Hepatocyte (in vitro differentiated cells): ENCODE measurements around the gene SNX1. TPM values are rescaled to one million over a fixed set of nuclear protein-coding genes. Genes with fewer than 3 reads are reported as not detected.
"Not testable (repeated sequence)": the region's sequence is repeated elsewhere in the genome, so short reads cannot be mapped to it uniquely, and the experiment has no call there.

Experiments
- DNase-seq: peaks from one replicate; pipeline ENCODE4 v3.0.0-alpha.2; 2016; ENCODE audit warnings: low spot score
- H2AFZ ChIP-seq: fragments of 200-600 bp; sonication (generic); 2 replicates; pipeline ENCODE4 v1.6.0; 2016; ENCODE audit warnings: antibody characterized with exemption, mild to moderate bottlenecking
- H3K27ac ChIP-seq: fragments of 200-600 bp; sonication (generic); 2 replicates; pipeline ENCODE4 v1.5.1; 2016; ENCODE audit warnings: mild to moderate bottlenecking
- H3K27me3 ChIP-seq: fragments of 200-600 bp; sonication (generic); 2 replicates; pipeline ENCODE4 v1.6.1; 2016
- H3K36me3 ChIP-seq: fragments of 200-600 bp; sonication (generic); replicated peaks from 2 replicates; pipeline ENCODE4 v1.5.1; 2016; ENCODE audit warnings: low read depth; ENCODE audit not compliant: insufficient read depth
- H3K4me1 ChIP-seq: fragments of 200-600 bp; sonication (generic); 2 replicates; pipeline ENCODE4 v1.5.1; 2016; ENCODE audit warnings: mild to moderate bottlenecking, moderate library complexity; ENCODE audit not compliant: insufficient read depth
- H3K4me2 ChIP-seq: fragments of 200-600 bp; sonication (generic); 2 replicates; pipeline ENCODE4 v1.6.0; 2016
- H3K4me3 ChIP-seq: fragments of 200-600 bp; sonication (generic); 2 replicates; pipeline ENCODE4 v1.5.1; 2016; ENCODE audit warnings: mild to moderate bottlenecking
- H3K79me2 ChIP-seq: fragments of 200-600 bp; sonication (generic); 2 replicates; pipeline ENCODE4 v1.6.0; 2017; ENCODE audit warnings: mild to moderate bottlenecking
- H3K9me2 ChIP-seq: fragments of 200-600 bp; sonication (generic); replicated peaks from 2 replicates; pipeline ENCODE4 v1.6.0; 2017; ENCODE audit warnings: mild to moderate bottlenecking; ENCODE audit not compliant: insufficient read depth
- H3K9me3 ChIP-seq: fragments of 200-600 bp; sonication (generic); 2 replicates; pipeline ENCODE4 v1.5.1; 2016; ENCODE audit warnings: low read depth, mild to moderate bottlenecking
- H4K20me1 ChIP-seq: fragments of 200-600 bp; sonication (generic); 2 replicates; pipeline ENCODE4 v1.6.0; 2016; ENCODE audit warnings: mild to moderate bottlenecking; ENCODE audit not compliant: insufficient read depth, poor library complexity, severe bottlenecking
- EZH2 ChIP-seq: fragments of 200-600 bp; sonication (generic); IDR thresholded peaks from 2 replicates; pipeline ENCODE4 v1.6.1; 2016; ENCODE audit warnings: antibody characterized with exemption, mild to moderate bottlenecking, borderline replicate concordance
- EZH2phosphoT487 ChIP-seq: fragments of 200-600 bp; sonication (generic); IDR thresholded peaks from one replicate; pipeline ENCODE4 v1.6.1; 2018; ENCODE audit warnings: antibody characterized with exemption, mild to moderate bottlenecking, low read depth, moderate library complexity; ENCODE audit not compliant: unreplicated experiment, severe bottlenecking
- WGBS: methylation state at CpG from one replicate; pipeline ENCODE4 v1.1.6; 2016; ENCODE audit warnings: low lambda C conversion rate; ENCODE audit errors: missing lambda C conversion rate; 5-methylcytosine and 5-hydroxymethylcytosine counted together
- polyA plus RNA-seq: library from polyadenylated mRNA; unstranded; fragments of >200 nt; fragmentation: Nextera tagmentation; extraction: Ambion mirVana; gene quantifications from 2 replicates; pipeline ENCODE4 v1.2.1, GENCODE V29; 2016
- total RNA-seq: library from RNA; depleted of rRNA; stranded (reverse); fragments of >200 nt; gene quantifications from 2 replicates; pipeline ENCODE4 v1.2.3, GENCODE V29; 2014
- TF ChIP-seq, protein P1 (sequence below): fragments of 200-600 bp; sonication (generic); IDR thresholded peaks from 2 replicates; pipeline ENCODE4 v1.5.1; 2016; ENCODE audit warnings: antibody characterized with exemption, mild to moderate bottlenecking; ENCODE audit not compliant: poor library complexity

Gene SNX1
- total and polyA plus RNA-seq, 2 experiments from 2014 or later, result 64.9 to 103 TPM

DNA sequence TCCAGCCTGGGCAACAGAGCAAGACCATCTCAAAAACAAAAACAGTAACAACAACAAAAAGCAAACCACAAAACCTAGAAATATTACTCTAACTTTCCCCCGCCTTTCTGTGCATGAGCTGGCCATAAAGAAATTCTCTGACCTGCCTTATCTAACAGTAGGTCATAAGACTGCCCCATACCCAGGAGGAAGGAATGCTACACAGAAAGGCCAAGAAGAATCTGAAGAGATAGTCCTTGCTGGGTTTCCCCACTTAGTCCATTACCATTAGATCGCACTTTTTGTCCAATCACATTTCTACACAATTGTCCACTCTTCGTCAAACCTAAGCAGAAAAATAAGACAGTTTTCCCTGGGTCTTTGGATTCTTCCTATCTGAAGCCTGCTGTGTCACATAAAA, 25.7 kb upstream of the SNX1 start:
- Histone ChIP-seq H3K4me3 (no peak overlapping the region), H3K27ac (peak overlapping the region; percentile 92), H2AFZ (no peak overlapping the region), H3K27me3 (no peaks in the 10 kb centered on the region), H3K4me1 (peaks cover 11% of the 10 kb centered on the region), H3K79me2 (no peaks in the 10 kb centered on the region), H3K9me3 (no peaks in the 10 kb centered on the region), H3K36me3 (no peaks in the 10 kb centered on the region), H4K20me1 (no peaks in the 10 kb centered on the region), H3K9me2 (no peaks in the 10 kb centered on the region), H3K4me2 (no peak overlapping the region)
- 95% methylated on average over 3 of the region's 3 CpGs for WGBS
- TF ChIP-seq, protein P1, sequence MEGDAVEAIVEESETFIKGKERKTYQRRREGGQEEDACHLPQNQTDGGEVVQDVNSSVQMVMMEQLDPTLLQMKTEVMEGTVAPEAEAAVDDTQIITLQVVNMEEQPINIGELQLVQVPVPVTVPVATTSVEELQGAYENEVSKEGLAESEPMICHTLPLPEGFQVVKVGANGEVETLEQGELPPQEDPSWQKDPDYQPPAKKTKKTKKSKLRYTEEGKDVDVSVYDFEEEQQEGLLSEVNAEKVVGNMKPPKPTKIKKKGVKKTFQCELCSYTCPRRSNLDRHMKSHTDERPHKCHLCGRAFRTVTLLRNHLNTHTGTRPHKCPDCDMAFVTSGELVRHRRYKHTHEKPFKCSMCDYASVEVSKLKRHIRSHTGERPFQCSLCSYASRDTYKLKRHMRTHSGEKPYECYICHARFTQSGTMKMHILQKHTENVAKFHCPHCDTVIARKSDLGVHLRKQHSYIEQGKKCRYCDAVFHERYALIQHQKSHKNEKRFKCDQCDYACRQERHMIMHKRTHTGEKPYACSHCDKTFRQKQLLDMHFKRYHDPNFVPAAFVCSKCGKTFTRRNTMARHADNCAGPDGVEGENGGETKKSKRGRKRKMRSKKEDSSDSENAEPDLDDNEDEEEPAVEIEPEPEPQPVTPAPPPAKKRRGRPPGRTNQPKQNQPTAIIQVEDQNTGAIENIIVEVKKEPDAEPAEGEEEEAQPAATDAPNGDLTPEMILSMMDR, result no peak
- no peak for TF ChIP-seq EZH2phosphoT487
- no peak for TF ChIP-seq EZH2
- peak; percentile 32 for DNase-seq

DNA sequence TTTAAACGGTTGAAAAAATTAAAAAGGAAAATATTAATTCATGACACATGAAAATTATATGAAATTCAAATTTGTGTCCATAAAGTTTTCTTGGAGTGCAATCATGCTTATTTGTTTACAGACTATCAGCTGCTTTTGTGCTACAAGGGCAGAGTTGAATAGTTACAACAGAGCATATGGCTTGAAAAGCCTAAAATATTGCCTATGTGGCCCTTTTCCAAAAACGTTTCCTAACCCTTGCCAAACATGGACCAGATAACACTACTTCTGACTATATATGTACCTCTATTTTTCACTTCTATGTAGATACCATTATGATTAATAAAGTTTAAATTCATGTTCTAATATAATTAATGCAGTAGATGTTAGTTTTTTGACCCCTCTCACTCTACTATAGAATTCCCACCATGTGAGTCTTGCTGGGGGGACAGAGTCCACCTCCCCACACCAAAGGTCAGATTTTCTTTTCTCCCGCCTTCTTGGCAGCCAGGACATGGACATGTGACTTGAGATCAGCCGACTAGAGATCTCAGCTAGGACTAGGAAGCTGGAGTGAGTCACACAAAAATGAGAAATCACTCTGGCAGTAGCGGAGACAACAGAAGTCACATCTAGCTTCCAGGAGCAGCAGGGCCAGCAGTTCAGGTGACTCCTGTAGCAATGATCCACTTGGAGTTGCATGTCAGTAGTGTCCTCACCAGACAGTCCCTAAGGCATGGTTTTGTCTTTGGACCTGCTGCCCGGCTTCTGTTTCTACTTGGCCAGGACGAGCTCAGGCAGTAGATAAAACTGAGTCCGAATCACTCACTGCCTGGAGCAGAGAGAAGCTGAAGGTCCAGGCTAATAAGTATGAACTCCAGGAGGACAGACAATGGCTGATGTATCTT, 24.6 kb upstream of the SNX1 start:
- Histone ChIP-seq H3K4me1 (peaks cover 11% of the 10 kb centered on the region), H2AFZ (no peak overlapping the region)
- WGBS, result 68% methylated on average over 8 of the region's 8 CpGs

DNA sequence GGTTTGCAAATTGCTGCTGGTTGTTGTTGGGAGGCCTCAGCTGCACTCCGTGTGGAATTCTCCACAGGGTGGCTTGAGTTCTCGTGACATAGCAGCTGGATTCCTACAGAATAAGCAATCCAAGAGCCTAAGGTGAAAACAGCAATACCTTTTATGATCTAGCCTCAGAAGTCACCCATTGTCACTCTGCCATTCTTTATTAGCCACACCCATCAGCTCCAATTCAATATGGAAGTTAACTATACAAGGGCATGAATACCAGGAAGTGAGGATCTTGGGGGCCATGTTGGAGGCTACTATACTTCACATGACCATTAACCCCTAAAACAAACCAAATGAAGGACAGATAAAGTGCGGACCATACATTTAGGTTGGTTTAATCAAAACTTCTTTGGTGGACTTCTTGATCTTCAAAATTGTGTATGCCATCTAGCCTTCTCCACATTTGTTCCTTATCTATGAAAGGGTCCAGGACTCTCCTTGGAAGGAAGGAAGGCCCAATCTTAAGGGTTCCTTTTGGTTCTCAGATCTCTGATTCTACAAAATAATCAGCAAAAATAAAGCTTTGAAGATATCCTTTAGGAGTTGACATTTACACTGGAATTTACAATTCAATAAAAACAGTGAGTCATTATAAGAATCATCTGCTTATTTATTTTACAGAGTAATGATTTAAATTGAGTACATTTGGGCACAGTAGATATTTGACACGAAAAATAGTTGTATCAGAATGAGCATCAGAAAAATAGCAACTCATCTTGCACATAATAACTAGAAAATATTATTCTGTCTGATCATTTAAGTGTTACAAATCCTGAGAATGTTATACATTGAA, 23.6 kb upstream of the SNX1 start:
- Histone ChIP-seq H3K4me3 (no peak overlapping the region), H3K27me3 (no peaks in the 10 kb centered on the region), H3K79me2 (peaks cover 3% of the 10 kb centered on the region), H3K9me3 (no peaks in the 10 kb centered on the region), H2AFZ (no peak overlapping the region), H3K9me2 (no peaks in the 10 kb centered on the region), H3K36me3 (no peaks in the 10 kb centered on the region), H4K20me1 (no peaks in the 10 kb centered on the region), H3K27ac (peak overlapping the region; percentile 92), H3K4me1 (peaks cover 11% of the 10 kb centered on the region), H3K4me2 (peak overlapping the region; percentile 23)
- WGBS, result 85% methylated on average over 4 of the region's 4 CpGs
- DNase-seq, result no peak
- TF ChIP-seq EZH2, result no peak

More for the DNA sequence above, 24.6 kb upstream of the SNX1 start:
- Histone ChIP-seq H3K79me2 (peaks cover 1% of the 10 kb centered on the region), H3K27ac (peak overlapping the region; percentile 92), H4K20me1 (no peaks in the 10 kb centered on the region), H3K4me2 (no peak overlapping the region), H3K36me3 (no peaks in the 10 kb centered on the region), H3K27me3 (no peaks in the 10 kb centered on the region), H3K4me3 (no peak overlapping the region), H3K9me3 (no peaks in the 10 kb centered on the region), H3K9me2 (no peaks in the 10 kb centered on the region)
- TF ChIP-seq, protein P1, result no peak
- TF ChIP-seq EZH2 (no peak), EZH2phosphoT487 (no peak)
- peak; percentile 83 for DNase-seq

DNA sequence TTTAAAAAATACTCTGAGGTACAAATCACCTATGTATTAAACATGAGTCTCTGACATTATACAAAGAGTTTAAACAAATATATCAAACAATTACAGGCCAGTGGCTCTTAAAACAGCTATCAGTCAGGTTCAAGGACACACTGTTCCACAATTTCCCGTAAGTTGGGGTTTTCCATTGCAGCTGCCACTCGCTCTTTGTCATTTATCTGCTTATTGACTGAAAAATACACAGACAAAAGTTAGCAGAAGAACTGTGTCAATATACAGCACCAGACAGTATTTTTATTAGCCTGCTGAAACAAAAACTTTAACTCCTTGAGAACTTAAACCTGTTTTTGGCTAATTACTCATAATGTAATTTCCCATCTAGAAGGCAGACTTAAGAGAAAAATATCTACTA, 23.0 kb upstream of the SNX1 start:
- no peaks in the 10 kb centered on the region for H3K9me2 ChIP-seq
- H3K79me2 ChIP-seq, result peaks cover 8% of the 10 kb centered on the region
- H3K27ac ChIP-seq, result peak overlapping the region; percentile 92
- H3K27me3 ChIP-seq, result no peaks in the 10 kb centered on the region
- TF ChIP-seq EZH2, result no peak
- TF ChIP-seq EZH2phosphoT487, result no peak
- TF ChIP-seq, protein P1, result no peak
- no peaks in the 10 kb centered on the region for H3K36me3 ChIP-seq
- no peak overlapping the region for H2AFZ ChIP-seq
- H3K9me3 ChIP-seq, result no peaks in the 10 kb centered on the region
- no peaks in the 10 kb centered on the region for H4K20me1 ChIP-seq
- DNase-seq, result peak; percentile 31
- H3K4me3 ChIP-seq, result no peak overlapping the region
- 61% methylated on average over 2 of the region's 2 CpGs for WGBS
- H3K4me1 ChIP-seq, result peaks cover 11% of the 10 kb centered on the region
- H3K4me2 ChIP-seq, result peak overlapping the region; percentile 23

DNA sequence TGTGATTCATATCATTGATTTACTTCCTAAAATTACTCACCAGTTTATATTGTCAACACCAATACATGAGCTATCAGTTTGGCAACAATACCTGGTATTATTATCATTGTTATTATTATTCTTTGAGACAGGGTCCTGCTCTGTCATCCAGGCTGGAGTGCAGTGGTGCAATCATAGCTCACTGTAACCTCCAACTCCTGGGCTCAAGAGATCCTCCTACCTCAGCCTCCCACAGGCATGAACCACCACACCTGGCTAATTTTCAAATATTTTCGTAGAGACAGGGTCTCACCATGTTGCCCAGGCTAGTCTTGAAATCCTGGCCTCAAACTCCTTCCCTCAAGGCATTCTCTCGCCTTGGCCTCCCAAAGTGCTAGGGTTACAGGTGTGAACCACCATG, 22.3 kb upstream of the SNX1 start:
- not testable (repeated sequence) for H3K4me2 ChIP-seq, H2AFZ ChIP-seq, H4K20me1 ChIP-seq, H3K4me3 ChIP-seq, H3K9me3 ChIP-seq, H3K27me3 ChIP-seq, H3K36me3 ChIP-seq, H3K9me2 ChIP-seq, DNase-seq
- H3K4me1 ChIP-seq, result peaks cover 11% of the 10 kb centered on the region
- H3K79me2 ChIP-seq, result peaks cover 12% of the 10 kb centered on the region
- H3K27ac ChIP-seq, result peak overlapping the region; percentile 92
- 95% methylated on average over 2 of the region's 2 CpGs for WGBS
